Fibroblast of pulmonary artery (primary cell): ENCODE data around the gene B3GALT5.

Source experiments
- DNase-seq: peaks from one replicate; pipeline ENCODE4 v3.0.0-alpha.2; 2010; ENCODE audit warnings: low read depth
- H3K4me3 ChIP-seq: replicated peaks from 2 replicates; pipeline ENCODE4 v1.5.1; 2011; ENCODE audit warnings: low read depth, mild to moderate bottlenecking, control low read depth, low read length, moderate library complexity
- TF ChIP-seq, protein P1 (sequence below): IDR thresholded peaks from 2 replicates; pipeline ENCODE4 v1.5.1; 2011; ENCODE audit warnings: mild to moderate bottlenecking, control low read depth, low read length, inconsistent platforms; ENCODE audit errors: missing control alignments

B3GALT5 gene

DNA sequence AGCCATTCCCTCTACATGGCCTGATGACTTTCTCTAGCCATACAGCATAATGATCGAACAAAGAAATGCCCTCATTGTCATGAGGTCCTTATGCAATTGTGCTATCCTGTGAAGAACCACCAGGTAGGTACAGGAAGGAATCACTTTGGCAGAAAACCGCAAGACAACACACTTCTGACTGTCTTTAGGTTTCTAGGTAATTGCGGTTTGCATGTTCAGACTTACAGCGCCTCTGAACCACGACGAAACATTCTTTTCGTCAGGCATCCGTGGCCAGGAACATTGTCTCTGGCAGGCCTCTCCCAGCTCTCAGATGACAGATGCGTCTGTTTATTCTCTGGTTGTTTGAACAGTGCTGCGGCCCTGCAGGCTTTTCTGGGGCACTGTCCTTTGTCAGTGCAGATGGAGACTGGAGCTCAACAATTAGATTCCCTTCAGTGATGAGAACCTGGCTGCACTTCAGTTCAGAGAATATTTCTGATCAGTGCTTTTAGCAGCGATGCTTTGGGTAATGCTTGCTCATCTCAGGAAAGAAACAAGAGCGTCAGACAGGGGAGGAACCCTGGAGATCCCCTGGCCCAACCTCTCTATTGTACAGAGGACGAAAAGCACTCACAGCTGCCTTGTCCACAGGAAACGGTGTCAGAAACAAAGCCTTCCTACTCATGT lies 63.4 kb downstream of the B3GALT5 start:
- TF ChIP-seq, protein P1, sequence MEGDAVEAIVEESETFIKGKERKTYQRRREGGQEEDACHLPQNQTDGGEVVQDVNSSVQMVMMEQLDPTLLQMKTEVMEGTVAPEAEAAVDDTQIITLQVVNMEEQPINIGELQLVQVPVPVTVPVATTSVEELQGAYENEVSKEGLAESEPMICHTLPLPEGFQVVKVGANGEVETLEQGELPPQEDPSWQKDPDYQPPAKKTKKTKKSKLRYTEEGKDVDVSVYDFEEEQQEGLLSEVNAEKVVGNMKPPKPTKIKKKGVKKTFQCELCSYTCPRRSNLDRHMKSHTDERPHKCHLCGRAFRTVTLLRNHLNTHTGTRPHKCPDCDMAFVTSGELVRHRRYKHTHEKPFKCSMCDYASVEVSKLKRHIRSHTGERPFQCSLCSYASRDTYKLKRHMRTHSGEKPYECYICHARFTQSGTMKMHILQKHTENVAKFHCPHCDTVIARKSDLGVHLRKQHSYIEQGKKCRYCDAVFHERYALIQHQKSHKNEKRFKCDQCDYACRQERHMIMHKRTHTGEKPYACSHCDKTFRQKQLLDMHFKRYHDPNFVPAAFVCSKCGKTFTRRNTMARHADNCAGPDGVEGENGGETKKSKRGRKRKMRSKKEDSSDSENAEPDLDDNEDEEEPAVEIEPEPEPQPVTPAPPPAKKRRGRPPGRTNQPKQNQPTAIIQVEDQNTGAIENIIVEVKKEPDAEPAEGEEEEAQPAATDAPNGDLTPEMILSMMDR = no peak
- H3K4me3 ChIP-seq = no peak overlapping the region
- peak; percentile 16 for DNase-seq

DNA sequence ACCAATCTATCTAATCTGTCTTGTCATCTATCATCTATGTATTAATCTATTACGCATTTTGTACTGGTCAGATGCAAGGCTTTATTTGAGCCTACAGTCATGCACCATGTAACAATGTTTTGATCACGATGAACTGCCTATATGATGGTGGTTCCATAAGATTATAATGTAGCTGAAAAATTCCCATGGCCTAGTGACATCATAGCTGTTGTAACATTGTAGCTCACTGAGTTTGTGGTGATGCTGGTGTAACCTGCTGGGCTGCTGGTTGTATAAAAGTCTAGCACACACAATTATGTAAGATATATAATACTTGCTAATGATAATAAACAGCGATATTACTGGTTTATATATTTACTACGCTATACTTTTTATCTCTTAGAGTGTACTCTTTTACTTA lies 67.5 kb downstream of the B3GALT5 start:
- no peak for DNase-seq
- TF ChIP-seq, protein P1 = no peak

DNA sequence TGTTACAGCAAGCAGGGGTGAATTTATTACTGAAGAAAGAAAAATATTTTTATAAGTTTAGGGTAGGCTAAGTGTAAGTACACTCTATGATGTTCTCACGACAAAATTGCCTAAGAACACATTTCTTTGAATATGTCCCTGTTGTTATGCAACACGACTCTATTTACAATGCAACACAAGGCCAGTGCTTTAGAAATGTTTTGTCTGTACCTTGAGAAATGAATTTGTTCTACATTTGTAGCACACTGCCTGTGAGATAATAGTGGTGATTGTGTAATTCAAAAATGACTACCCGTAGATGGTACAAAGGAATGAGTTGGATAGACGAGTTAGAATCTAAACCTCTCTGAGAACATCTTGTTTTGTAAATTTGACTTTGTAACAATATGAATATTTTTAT lies 68.5 kb downstream of the B3GALT5 start:
- peak; percentile 48 for DNase-seq

More for the DNA sequence above, 67.5 kb downstream of the B3GALT5 start:
- no peak overlapping the region for H3K4me3 ChIP-seq

DNA sequence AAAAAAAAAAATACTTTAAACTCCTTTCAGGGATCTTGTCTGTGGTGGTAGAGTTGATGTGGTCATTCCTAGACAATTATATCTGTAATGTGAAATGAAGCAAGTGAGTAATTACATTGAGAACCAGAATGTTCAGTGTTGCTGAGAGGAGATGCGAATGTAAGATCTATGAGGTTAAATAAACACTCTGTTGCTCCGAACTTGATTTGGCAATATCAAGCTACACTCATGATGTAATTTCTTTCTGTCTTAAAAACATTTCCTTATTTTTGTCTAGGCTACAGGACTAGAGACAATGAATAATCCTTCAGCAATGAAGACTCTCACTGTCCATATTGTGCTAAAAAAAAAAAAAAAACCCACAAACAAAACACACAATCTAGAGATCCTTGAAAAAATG lies 69.1 kb downstream of the B3GALT5 start:
- TF ChIP-seq, protein P1 = no peak
- H3K4me3 ChIP-seq = no peak overlapping the region
- DNase-seq = peak; percentile 34

More for the DNA sequence above, 68.5 kb downstream of the B3GALT5 start:
- TF ChIP-seq, protein P1 = no peak
- H3K4me3 ChIP-seq = no peak overlapping the region

DNA sequence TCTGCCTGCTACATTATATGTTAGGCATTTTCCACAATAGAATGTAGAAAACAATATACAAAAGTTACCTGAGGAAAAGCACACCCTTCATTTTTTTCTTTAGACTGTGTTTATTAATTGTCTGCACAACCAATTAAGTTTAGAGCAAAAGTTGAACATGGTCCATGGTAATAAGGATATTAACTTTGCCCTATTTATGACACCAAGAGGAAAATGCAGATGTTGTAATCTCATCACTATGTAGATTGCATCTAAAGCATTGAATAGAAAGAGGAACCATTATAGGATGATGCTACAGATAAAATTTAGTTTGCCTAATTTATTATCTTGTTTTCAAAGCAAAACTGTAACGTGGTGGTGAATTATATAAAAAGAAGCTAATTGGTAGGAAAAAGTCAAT lies 72.5 kb downstream of the B3GALT5 start:
- H3K4me3 ChIP-seq = no peak overlapping the region
- TF ChIP-seq, protein P1 = no peak
- no peak for DNase-seq

DNA sequence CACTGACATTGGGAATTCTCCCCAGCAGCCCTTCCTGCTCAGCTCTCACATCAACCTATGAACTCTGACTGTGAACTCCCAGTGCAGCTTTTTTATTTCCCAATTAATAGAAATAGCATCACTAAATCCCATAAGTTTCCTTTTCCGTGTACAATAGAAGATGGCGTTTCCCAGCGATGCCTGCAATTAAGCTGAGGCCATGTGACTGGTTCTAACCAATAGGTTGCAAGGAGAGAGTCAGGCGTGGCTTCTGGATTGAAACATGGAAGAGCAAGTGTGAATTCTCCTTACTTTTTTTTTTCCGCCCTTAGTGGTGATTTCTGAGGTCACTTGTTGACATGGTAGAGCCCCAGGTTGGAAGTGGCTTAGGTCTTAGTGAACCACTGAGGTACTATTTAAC lies 73.3 kb downstream of the B3GALT5 start:
- TF ChIP-seq, protein P1 = no peak
- DNase-seq = no peak
- no peak overlapping the region for H3K4me3 ChIP-seq
